HEK293 (cell line): ENCODE results near the gene SLC9A9.

ENCODE experiments used
- CTCF ChIA-PET: fragments of 350-600 bp; formaldehyde crosslinking; extraction: SDS; loops from one replicate; lab custom pipeline; 2021; ENCODE audit warnings: antibody characterized with exemption; lab: Yijun Ruan, JAX
- POLR2A ChIA-PET: fragments of 300-600 bp; formaldehyde crosslinking; extraction: SDS; loops from one replicate; lab custom pipeline; 2020; ENCODE audit warnings: antibody characterized with exemption, inconsistent platforms; lab: Yijun Ruan, JAX
- H3K27ac ChIP-seq: fragments of 200-500 bp; sonication (Bioruptor generic); 2 replicates; pipeline ENCODE4 v1.5.1; 2014; ENCODE audit warnings: low read depth, low read length, control low read depth, inconsistent platforms; ENCODE audit errors: extremely low read depth
- H3K36me3 ChIP-seq, 2 experiments: fragments of 200-500 bp in 1 of 2; sonication (Bioruptor generic) in 1 of 2; 1 replicate in 1 of 2; 2 replicates in 1 of 2; pipeline ENCODE4 v1.5.1; 2014 to 2017; ENCODE audit warnings: inconsistent platforms in 2 of 2, low read length in 2 of 2; ENCODE audit not compliant: control insufficient read depth in 2 of 2, insufficient read depth in 1 of 2
- H3K4me1 ChIP-seq: fragments of 200-500 bp; sonication (Bioruptor generic); 2 replicates; pipeline ENCODE4 v1.5.1; 2014; ENCODE audit warnings: mild to moderate bottlenecking, low read length, inconsistent platforms; ENCODE audit not compliant: control insufficient read depth, insufficient read depth
- H3K4me3 ChIP-seq: 2 replicates; pipeline ENCODE4 v1.5.1; 2011; ENCODE audit warnings: low read depth, mild to moderate bottlenecking, control low read depth, low read length, moderate library complexity
- H3K9me3 ChIP-seq: fragments of 200-500 bp; sonication (Bioruptor generic); 2 replicates; pipeline ENCODE4 v1.5.1; 2014; ENCODE audit warnings: low read depth, low read length, inconsistent platforms; ENCODE audit not compliant: control insufficient read depth, insufficient read depth
- GLIS1 ChIP-seq: fragments of 450-650 bp; formaldehyde crosslinking; IDR thresholded peaks from 2 replicates; pipeline ENCODE4 v1.5.1; 2016; ENCODE audit warnings: missing biosample characterization, missing genetic modification characterization
- KLF7 ChIP-seq: fragments of 450-650 bp; formaldehyde crosslinking; IDR thresholded peaks from 2 replicates; pipeline ENCODE4 v1.5.1; 2016; ENCODE audit warnings: missing biosample characterization, missing genetic modification characterization, borderline replicate concordance
- KLF9 ChIP-seq: fragments of 450-650 bp; formaldehyde crosslinking; IDR thresholded peaks from 2 replicates; pipeline ENCODE4 v1.5.1; 2016; ENCODE audit warnings: missing biosample characterization, missing genetic modification characterization, low read depth
- SCRT2 ChIP-seq: fragments of 450-650 bp; formaldehyde crosslinking; IDR thresholded peaks from 2 replicates; pipeline ENCODE4 v1.5.1; 2016; ENCODE audit warnings: missing biosample characterization, missing genetic modification characterization
- WT1 ChIP-seq: fragments of 450-650 bp; formaldehyde crosslinking; IDR thresholded peaks from 2 replicates; pipeline ENCODE4 v1.5.1; 2016; ENCODE audit warnings: missing biosample characterization, missing genetic modification characterization
- ZNF112 ChIP-seq: fragments of 450-650 bp; formaldehyde crosslinking; IDR thresholded peaks from 2 replicates; pipeline ENCODE4 v1.5.0; 2017; ENCODE audit warnings: missing biosample characterization, missing genetic modification characterization
- ZNF19 ChIP-seq: fragments of 450-650 bp; formaldehyde crosslinking; IDR thresholded peaks from 2 replicates; pipeline ENCODE4; 2016; ENCODE audit warnings: missing biosample characterization, missing genetic modification characterization, low read depth
- ZNF2 ChIP-seq: fragments of 450-650 bp; formaldehyde crosslinking; IDR thresholded peaks from 2 replicates; pipeline ENCODE4 v1.5.1; 2016; ENCODE audit warnings: missing biosample characterization, missing genetic modification characterization
- ZNF202 ChIP-seq: fragments of 450-650 bp; formaldehyde crosslinking; IDR thresholded peaks from 2 replicates; pipeline ENCODE4 v1.5.1; 2016; ENCODE audit warnings: missing biosample characterization, missing genetic modification characterization, borderline replicate concordance
- ZNF239 ChIP-seq: fragments of 450-650 bp; formaldehyde crosslinking; IDR thresholded peaks from 2 replicates; pipeline ENCODE4 v1.5.1; 2016; ENCODE audit warnings: missing biosample characterization, missing genetic modification characterization
- ZNF37A ChIP-seq: fragments of 450-650 bp; IDR thresholded peaks from 2 replicates; pipeline ENCODE4 v1.5.1; 2018; ENCODE audit warnings: missing biosample characterization, missing genetic modification characterization
- ZNF571 ChIP-seq: fragments of 450-650 bp; formaldehyde crosslinking; IDR thresholded peaks from 2 replicates; pipeline ENCODE4 v1.5.0; 2017; ENCODE audit warnings: missing biosample characterization, missing genetic modification characterization
- ZNF610 ChIP-seq: fragments of 450-650 bp; formaldehyde crosslinking; IDR thresholded peaks from 2 replicates; pipeline ENCODE4 v1.5.1; 2016; ENCODE audit warnings: missing biosample characterization, missing genetic modification characterization, borderline replicate concordance
- TF ChIP-seq, protein P1 (sequence below): fragments of 450-650 bp; formaldehyde crosslinking; IDR thresholded peaks from 2 replicates; pipeline ENCODE4 v1.5.1; 2016; ENCODE audit warnings: missing biosample characterization, missing genetic modification characterization, borderline replicate concordance
- TF ChIP-seq, protein P2 (sequence below): fragments of 450-650 bp; formaldehyde crosslinking; IDR thresholded peaks from 2 replicates; pipeline ENCODE4; 2016; ENCODE audit warnings: missing biosample characterization, missing genetic modification characterization
- TF ChIP-seq, protein P3 (sequence below): fragments of 450-650 bp; formaldehyde crosslinking; IDR thresholded peaks from 2 replicates; pipeline ENCODE4 v1.5.1; 2016; ENCODE audit warnings: missing biosample characterization, missing genetic modification characterization
- TF ChIP-seq, protein P4 (sequence below): fragments of 450-650 bp; formaldehyde crosslinking; IDR thresholded peaks from 2 replicates; pipeline ENCODE4 v1.5.1; 2016; ENCODE audit warnings: missing biosample characterization, missing genetic modification characterization
- TF ChIP-seq, protein P5 (sequence below): fragments of 450-650 bp; formaldehyde crosslinking; IDR thresholded peaks from 2 replicates; pipeline ENCODE4 v1.5.1; 2016; ENCODE audit warnings: missing biosample characterization, missing genetic modification characterization
- TF ChIP-seq, protein P6 (sequence below): fragments of 450-650 bp; formaldehyde crosslinking; IDR thresholded peaks from 2 replicates; pipeline ENCODE4 v1.5.1; 2016; ENCODE audit warnings: missing biosample characterization, missing genetic modification characterization

Gene SLC9A9

DNA sequence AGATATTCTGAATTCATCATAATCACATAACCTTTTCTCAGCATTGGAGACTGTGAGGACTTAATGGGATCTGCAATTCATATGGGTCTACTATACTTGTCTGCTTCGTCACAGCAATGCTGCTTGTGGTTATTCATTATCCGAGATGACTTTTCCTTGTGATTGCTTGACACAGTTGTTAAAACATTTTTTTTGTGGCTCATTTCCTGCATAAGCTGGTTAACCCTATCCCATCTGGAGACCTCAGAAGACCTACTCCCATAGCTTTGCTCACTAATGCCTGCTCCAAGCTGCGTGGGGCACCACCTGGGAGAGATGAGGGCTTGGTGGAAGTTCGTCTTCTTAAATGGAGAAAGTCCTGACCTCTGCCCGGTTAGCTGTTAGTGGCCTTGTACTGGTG lies 367.9 kb downstream of the SLC9A9 start:
- TF ChIP-seq GLIS1 (no peak), KLF9 (tag by site-specific recombination) (no peak), ZNF571 (no peak), WT1 (no peak)
- TF ChIP-seq, protein P1, sequence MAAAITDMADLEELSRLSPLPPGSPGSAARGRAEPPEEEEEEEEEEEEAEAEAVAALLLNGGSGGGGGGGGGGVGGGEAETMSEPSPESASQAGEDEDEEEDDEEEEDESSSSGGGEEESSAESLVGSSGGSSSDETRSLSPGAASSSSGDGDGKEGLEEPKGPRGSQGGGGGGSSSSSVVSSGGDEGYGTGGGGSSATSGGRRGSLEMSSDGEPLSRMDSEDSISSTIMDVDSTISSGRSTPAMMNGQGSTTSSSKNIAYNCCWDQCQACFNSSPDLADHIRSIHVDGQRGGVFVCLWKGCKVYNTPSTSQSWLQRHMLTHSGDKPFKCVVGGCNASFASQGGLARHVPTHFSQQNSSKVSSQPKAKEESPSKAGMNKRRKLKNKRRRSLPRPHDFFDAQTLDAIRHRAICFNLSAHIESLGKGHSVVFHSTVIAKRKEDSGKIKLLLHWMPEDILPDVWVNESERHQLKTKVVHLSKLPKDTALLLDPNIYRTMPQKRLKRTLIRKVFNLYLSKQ (tag by site-specific recombination), result no peak
- TF ChIP-seq, all 188 proteins: peak for 0
- Histone ChIP-seq H3K4me1 (no peaks in the 10 kb centered on the region), H3K36me3 (no peaks in the 10 kb centered on the region), H3K27ac (no peak overlapping the region), H3K4me3 (no peak overlapping the region), H3K9me3 (no peaks in the 10 kb centered on the region)
- ChIA-PET POLR2A (interaction anchor here (0.6 kb wide), 1 partner anchor 32 kb away, joined by 4 read pairs; no protein-coding TSS in a partner anchor), CTCF (no interaction called here)

DNA sequence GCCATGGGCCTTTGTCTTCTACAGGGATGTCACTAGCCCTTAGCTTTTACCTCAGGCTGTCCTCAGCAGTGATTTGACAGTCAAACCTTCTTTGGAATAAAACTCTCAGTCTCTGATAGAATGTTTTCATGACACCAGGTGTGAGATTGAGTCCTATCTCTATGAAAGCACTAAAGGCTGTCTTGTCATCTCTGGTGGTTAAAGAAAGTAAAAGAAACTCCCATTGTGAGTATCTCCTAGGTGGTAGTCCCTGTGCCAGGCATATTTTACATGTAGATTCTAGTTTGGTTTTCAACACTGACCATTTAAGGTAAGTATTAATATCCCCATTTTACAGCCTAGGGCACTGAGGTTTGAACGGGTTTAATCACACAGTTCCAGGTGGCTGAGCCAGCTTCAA lies 368.5 kb downstream of the SLC9A9 start:
- Histone ChIP-seq H3K4me1 (no peaks in the 10 kb centered on the region), H3K4me3 (no peak overlapping the region), H3K36me3 (no peaks in the 10 kb centered on the region), H3K9me3 (no peaks in the 10 kb centered on the region), H3K27ac (no peak overlapping the region)
- ChIA-PET POLR2A (interaction anchor here (0.6 kb wide), 1 partner anchor 32 kb away, joined by 4 read pairs; no protein-coding TSS in a partner anchor), CTCF (no interaction called here)
- TF ChIP-seq ZNF112 (tag by site-specific recombination) (no peak), ZNF19 (tag by site-specific recombination) (no peak), ZNF202 (tag by site-specific recombination) (no peak), ZNF239 (tag by site-specific recombination) (no peak), ZNF37A (tag by site-specific recombination) (no peak), WT1 (no peak), ZNF2 (tag by site-specific recombination) (no peak), SCRT2 (no peak), KLF7 (tag by site-specific recombination) (no peak), ZNF610 (tag by site-specific recombination) (no peak)
- TF ChIP-seq, protein P2, sequence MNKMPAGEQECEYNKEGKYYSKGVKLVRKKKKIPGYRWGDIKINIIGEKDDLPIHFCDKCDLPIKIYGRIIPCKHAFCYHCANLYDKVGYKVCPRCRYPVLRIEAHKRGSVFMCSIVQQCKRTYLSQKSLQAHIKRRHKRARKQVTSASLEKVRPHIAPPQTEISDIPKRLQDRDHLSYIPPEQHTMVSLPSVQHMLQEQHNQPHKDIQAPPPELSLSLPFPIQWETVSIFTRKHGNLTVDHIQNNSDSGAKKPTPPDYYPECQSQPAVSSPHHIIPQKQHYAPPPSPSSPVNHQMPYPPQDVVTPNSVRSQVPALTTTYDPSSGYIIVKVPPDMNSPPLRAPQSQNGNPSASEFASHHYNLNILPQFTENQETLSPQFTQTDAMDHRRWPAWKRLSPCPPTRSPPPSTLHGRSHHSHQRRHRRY (tag by site-specific recombination), result no peak
- TF ChIP-seq, protein P3, sequence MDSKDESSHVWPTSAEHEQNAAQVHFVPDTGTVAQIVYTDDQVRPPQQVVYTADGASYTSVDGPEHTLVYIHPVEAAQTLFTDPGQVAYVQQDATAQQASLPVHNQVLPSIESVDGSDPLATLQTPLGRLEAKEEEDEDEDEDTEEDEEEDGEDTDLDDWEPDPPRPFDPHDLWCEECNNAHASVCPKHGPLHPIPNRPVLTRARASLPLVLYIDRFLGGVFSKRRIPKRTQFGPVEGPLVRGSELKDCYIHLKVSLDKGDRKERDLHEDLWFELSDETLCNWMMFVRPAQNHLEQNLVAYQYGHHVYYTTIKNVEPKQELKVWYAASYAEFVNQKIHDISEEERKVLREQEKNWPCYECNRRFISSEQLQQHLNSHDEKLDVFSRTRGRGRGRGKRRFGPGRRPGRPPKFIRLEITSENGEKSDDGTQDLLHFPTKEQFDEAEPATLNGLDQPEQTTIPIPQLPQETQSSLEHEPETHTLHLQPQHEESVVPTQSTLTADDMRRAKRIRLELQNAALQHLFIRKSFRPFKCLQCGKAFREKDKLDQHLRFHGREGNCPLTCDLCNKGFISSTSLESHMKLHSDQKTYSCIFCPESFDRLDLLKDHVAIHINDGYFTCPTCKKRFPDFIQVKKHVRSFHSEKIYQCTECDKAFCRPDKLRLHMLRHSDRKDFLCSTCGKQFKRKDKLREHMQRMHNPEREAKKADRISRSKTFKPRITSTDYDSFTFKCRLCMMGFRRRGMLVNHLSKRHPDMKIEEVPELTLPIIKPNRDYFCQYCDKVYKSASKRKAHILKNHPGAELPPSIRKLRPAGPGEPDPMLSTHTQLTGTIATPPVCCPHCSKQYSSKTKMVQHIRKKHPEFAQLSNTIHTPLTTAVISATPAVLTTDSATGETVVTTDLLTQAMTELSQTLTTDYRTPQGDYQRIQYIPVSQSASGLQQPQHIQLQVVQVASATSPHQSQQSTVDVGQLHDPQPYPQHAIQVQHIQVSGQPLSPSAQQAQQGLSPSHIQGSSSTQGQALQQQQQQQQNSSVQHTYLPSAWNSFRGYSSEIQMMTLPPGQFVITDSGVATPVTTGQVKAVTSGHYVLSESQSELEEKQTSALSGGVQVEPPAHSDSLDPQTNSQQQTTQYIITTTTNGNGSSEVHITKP (tag by site-specific recombination), result no peak
- TF ChIP-seq, protein P4, sequence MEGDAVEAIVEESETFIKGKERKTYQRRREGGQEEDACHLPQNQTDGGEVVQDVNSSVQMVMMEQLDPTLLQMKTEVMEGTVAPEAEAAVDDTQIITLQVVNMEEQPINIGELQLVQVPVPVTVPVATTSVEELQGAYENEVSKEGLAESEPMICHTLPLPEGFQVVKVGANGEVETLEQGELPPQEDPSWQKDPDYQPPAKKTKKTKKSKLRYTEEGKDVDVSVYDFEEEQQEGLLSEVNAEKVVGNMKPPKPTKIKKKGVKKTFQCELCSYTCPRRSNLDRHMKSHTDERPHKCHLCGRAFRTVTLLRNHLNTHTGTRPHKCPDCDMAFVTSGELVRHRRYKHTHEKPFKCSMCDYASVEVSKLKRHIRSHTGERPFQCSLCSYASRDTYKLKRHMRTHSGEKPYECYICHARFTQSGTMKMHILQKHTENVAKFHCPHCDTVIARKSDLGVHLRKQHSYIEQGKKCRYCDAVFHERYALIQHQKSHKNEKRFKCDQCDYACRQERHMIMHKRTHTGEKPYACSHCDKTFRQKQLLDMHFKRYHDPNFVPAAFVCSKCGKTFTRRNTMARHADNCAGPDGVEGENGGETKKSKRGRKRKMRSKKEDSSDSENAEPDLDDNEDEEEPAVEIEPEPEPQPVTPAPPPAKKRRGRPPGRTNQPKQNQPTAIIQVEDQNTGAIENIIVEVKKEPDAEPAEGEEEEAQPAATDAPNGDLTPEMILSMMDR (tag by site-specific recombination), result no peak
- TF ChIP-seq, protein P5, sequence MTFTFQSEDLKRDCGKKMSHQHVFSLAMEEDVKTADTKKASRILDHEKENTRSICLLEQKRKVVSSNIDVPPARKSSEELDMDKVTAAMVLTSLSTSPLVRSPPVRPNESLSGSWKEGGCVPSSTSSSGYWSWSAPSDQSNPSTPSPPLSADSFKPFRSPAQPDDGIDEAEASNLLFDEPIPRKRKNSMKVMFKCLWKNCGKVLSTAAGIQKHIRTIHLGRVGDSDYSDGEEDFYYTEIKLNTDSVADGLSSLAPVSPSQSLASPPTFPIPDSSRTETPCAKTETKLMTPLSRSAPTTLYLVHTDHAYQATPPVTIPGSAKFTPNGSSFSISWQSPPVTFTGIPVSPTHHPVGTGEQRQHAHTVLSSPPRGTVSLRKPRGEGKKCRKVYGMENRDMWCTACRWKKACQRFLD (tag by site-specific recombination), result no peak
- TF ChIP-seq, protein P6, sequence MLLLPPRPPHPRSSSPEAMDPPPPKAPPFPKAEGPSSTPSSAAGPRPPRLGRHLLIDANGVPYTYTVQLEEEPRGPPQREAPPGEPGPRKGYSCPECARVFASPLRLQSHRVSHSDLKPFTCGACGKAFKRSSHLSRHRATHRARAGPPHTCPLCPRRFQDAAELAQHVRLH (tag by site-specific recombination), result no peak
